Stomach smooth muscle (tissue), 2 donors: ENCODE measurements around the gene ZMAT5.

Source experiments
- H3K27ac ChIP-seq: one replicate; pipeline ENCODE4 v1.7.0; 2013; ENCODE audit warnings: mild to moderate bottlenecking, low read length, inconsistent platforms
- H3K27me3 ChIP-seq, 2 donors: one replicate each; pipeline ENCODE4 v1.7.0; 2013; ENCODE audit warnings: low read length in 2 of 2; ENCODE audit not compliant: insufficient read depth in 2 of 2, control insufficient read depth in 1 of 2
- H3K36me3 ChIP-seq, 2 donors: one replicate each; pipeline ENCODE4 v1.7.0; 2013; ENCODE audit warnings: low read length in 2 of 2; ENCODE audit not compliant: control insufficient read depth in 2 of 2, insufficient read depth in 2 of 2
- H3K4me1 ChIP-seq: one replicate; pipeline ENCODE4 v1.7.0; 2013; ENCODE audit warnings: low read length; ENCODE audit not compliant: control insufficient read depth, insufficient read depth
- H3K4me3 ChIP-seq, 2 donors: one replicate each; pipeline ENCODE4 v1.7.0; 2013; ENCODE audit warnings: low read length in 2 of 2
- H3K9ac ChIP-seq, 2 donors: one replicate each; pipeline ENCODE4 v1.7.0; 2013; ENCODE audit warnings: low read length in 2 of 2, mild to moderate bottlenecking in 1 of 2
- H3K9me3 ChIP-seq, 2 donors: one replicate each; pipeline ENCODE4 v1.7.0; 2013; ENCODE audit warnings: low read length in 2 of 2; ENCODE audit not compliant: control insufficient read depth in 2 of 2
- donor health status: healthy.
- donor health status: Pancreatic carcinoma.

The ZMAT5 gene

DNA sequence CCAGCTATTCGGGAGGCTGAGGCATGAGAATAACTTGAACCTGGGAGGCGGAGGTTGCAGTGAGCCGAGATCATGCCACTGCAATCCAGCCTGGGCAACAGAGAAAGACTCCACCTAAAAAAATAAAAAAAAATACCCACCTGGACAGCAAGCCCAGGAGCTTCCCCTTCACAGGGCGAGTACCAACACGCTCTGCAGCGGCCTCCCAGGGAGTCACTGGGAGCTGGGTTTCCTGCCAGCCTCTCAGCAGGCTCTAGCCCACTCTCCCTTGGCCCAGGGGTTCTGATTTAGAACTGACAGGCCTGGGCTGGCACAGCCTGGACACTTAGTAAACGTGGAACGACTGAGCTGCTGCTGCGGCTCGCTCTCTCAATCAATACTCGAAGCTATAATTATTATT lies 49.0 kb downstream of the ZMAT5 start:
- Histone ChIP-seq H3K27me3 (peaks cover 38 to 40% of the 10 kb centered on the region in 2 donors), H3K4me3 (no peak overlapping the region), H3K27ac (no peak overlapping the region), H3K4me1 (peaks cover 7% of the 10 kb centered on the region), H3K9ac (no peak overlapping the region), H3K36me3 (no peaks in the 10 kb centered on the region), H3K9me3 (no peaks in the 10 kb centered on the region)

DNA sequence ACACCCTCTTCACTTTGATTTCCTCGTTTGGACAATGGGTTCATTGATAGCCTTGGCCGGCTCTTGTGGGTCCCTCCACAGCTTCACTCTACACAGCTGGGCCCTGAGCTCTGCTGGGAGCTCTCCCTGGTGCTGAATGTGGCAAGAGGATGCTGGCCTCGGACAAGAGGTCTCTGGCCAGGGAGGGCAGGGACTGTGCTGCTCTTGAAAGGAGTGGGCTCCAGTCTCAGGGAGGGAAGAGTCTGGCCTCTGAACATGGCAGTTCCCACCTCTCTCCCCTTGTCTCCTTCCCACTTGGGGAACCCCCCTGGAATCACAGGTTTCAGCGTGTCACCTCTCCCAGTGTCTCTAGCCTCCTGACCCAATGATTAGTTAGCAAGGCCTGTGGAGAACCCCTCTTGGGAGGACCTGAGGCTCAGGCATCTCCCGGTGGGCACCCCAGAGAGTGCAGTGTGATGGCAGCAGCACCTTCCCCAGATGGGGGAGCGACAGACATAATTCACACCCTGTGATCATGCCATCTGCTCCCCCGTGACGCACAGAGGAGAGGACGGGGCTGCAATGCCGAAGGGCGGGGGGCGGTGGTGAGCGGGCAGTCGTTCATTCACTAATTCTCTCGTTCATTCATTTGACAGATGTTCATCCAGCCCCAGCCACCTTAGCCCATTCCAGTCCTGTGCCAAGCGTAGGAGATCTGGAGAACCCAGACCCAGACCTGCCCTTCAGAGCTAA lies 49.8 kb downstream of the ZMAT5 start:
- H3K9me3 ChIP-seq, result no peaks in the 10 kb centered on the region
- no peak overlapping the region for H3K4me3 ChIP-seq

DNA sequence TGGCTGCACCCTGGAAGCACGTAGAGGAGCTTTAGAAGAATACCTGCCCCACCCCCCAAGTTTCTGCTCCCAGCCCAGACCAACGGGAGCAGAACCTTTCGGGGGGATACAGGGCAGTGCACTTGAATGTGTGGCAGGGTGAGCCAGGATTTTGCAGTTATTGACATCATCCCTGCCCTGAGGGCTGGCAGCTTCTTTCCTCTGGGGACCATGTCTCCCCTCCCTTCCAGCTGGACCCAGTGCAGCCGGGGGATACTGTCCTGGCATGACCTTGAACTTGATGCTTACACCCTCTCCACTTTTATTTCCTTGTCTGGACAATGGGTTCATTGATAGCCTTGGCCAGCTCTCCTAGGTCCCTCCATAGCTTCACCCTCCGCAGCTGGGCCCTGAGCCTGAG lies 51.1 kb downstream of the ZMAT5 start:
- Histone ChIP-seq H3K27me3 (peaks cover 28 to 37% of the 10 kb centered on the region in 2 donors), H3K27ac (no peak overlapping the region), H3K36me3 (no peaks in the 10 kb centered on the region), H3K9ac (no peak overlapping the region), H3K4me3 (no peak overlapping the region), H3K4me1 (peaks cover 4% of the 10 kb centered on the region), H3K9me3 (no peaks in the 10 kb centered on the region)

More for the DNA sequence above, 49.8 kb downstream of the ZMAT5 start:
- Histone ChIP-seq H3K36me3 (no peaks in the 10 kb centered on the region), H3K9ac (no peak overlapping the region), H3K27ac (no peak overlapping the region), H3K27me3 (peaks cover 40 to 41% of the 10 kb centered on the region in 2 donors), H3K4me1 (peaks cover 7% of the 10 kb centered on the region)

DNA sequence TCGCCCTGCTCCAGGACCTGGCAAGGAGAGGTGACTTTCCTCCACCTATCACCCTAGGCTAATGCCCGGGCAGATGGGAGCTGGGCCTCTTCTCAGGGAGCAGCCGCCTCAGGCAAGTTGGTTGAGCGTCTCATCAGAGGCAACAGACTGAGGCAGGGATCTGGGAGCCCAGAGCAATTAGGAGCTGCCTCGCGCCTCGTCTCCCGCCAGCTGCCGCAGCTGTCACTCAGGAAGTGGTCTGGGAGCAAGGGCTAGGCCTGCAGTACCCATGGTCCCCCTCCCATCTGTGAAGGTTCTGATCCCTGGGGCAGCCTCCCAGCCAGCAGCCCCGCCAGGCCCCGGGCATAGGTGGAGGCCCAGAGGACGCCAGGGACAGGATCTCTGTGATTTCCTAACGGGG lies 51.6 kb downstream of the ZMAT5 start:
- Histone ChIP-seq H3K4me3 (no peak overlapping the region), H3K9me3 (no peaks in the 10 kb centered on the region), H3K36me3 (no peaks in the 10 kb centered on the region), H3K4me1 (peaks cover 3% of the 10 kb centered on the region), H3K27ac (no peak overlapping the region), H3K27me3 (peaks cover 24 to 37% of the 10 kb centered on the region in 2 donors), H3K9ac (no peak overlapping the region)

DNA sequence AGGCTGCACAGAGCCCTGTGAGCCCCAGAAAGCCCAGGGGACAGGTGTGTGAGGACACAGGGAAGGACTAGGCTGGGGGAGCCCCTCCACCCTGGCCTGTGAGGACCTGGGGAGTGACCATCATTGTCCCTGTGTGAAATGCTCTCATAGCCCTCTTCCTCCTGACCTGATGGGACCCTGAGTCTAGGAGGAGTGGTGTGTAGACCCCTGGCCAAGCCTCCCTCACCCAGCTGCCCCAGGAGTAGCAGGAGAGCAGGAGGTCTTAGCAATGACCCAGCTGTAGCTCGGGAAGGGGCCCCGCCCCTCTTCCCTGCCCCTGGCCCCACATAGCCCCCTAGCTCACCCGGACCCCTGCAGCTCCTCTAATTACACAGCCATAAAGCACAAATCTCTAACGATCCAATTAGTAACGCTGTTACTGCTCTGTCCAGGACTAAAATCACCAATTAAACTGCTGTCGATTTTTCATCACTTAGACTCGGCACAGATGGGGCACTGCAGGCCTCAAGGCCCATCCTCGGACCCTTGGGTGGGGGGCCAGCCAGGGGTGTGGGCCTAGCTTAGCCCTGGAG lies 53.6 kb downstream of the ZMAT5 start:
- Histone ChIP-seq H3K9me3 (no peaks in the 10 kb centered on the region), H3K9ac (no peak overlapping the region), H3K4me3 (no peak overlapping the region), H3K4me1 (no peaks in the 10 kb centered on the region), H3K27me3 (peaks cover 11 to 31% of the 10 kb centered on the region in 2 donors), H3K36me3 (no peaks in the 10 kb centered on the region), H3K27ac (no peak overlapping the region)

DNA sequence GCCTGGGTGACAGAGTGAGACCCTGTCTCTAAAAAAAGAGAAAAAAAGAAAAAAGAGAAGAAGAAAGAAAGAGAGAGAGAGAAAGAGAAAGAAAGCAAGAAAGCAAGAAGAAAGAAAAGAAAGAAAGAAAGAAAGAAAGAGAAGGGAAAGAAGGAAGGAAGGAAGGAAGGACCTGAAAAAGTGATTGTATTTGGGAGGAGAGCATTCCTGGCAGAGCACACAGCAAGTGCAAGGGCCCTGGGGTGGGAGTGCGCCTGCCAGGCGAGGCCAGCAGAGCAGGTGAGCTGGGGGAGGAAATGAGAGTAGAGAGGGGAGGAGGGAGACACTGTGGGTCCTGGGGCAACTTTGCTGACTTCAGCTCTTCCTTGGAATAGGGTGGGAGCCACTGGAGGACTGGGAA lies 54.7 kb downstream of the ZMAT5 start:
- Histone ChIP-seq H3K4me3 (no peak overlapping the region), H3K9me3 (no peaks in the 10 kb centered on the region), H3K9ac (no peak overlapping the region), H3K27ac (no peak overlapping the region), H3K4me1 (no peaks in the 10 kb centered on the region), H3K27me3 (peaks cover 13 to 32% of the 10 kb centered on the region in 2 donors), H3K36me3 (no peaks in the 10 kb centered on the region)

DNA sequence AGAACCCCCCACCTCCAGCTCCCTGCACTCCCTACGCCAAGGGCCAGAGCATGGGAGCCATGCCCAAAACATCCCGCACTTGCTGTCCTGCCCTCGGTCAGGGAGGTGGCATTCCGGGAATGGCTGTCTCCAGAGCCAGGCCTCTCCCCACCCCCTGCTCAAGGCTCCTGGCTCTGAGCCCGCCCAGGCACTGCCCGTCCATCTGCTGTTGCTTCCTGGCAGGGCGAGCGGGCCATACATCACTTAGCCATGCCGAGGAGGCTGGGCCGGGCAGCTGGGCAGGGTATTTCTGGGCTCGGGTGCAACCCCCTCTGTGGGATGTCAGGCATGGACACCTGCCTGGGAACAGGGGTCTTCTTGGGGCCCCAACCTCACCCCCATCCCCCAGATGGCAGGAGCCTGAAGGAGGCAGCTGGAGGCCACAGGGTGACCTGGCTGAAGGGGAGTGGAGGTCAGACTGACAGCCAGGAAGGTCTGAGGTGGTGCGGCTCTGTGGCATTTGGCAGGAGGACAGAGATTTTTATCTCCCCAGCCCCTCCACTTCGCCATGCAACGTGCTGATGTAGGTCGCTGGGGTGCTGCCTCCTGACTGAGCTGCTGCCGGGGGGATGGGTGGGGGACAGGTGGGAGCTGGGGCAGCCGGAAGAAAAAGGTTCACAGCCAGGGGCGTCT lies 55.7 kb downstream of the ZMAT5 start:
- peaks cover 14 to 29% of the 10 kb centered on the region in 2 donors for H3K27me3 ChIP-seq

DNA sequence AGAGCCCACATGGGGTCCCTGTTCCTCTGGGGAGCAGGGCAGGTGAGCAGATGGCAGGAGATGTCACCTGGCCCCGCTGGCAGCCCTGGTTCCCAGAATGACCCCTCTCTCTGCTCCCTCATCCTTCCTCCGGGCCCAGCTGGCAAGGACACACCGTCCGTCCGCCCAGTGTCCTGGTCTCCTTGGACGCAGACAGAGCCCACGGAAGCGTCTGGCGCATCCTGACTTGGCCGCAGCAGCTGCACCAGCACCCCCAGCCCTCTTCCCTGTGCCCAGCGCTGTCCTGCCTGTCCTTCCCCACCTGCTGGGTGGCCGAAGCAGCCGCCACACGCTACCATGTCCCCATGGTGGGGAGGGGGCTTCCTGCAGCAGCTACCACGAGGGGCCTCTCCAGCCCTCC lies 56.6 kb downstream of the ZMAT5 start:
- Histone ChIP-seq H3K9me3 (no peaks in the 10 kb centered on the region), H3K27me3 (peaks cover 11 to 21% of the 10 kb centered on the region in 2 donors), H3K4me3 (no peak overlapping the region), H3K36me3 (no peaks in the 10 kb centered on the region), H3K9ac (no peak overlapping the region), H3K4me1 (peaks cover 6% of the 10 kb centered on the region), H3K27ac (no peak overlapping the region)

More for the DNA sequence above, 55.7 kb downstream of the ZMAT5 start:
- H3K9me3 ChIP-seq, result no peaks in the 10 kb centered on the region
- H3K27ac ChIP-seq, result no peak overlapping the region
- H3K9ac ChIP-seq, result no peak overlapping the region
- peaks cover 5% of the 10 kb centered on the region for H3K4me1 ChIP-seq
- H3K36me3 ChIP-seq, result no peaks in the 10 kb centered on the region
- H3K4me3 ChIP-seq, result no peak overlapping the region

DNA sequence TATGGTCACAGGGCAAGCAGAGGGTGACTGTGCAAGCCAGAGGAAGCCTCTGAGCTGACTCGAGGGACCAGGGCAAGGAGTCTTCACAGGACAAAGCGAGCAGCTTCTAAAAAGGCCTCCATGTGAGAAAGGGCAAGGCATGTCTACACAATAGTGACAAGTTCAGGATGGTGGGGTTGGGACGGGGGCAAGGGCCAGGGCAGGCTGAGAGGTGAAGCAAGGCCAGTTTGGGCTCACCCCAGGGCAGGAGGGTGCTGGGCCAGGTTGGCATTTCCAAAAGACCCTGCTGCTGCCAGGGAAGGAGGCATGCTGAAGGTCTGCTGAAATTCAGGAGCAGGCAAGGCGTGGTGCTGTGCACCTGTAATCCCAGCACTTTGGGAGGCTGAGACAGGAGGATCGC lies 59.3 kb downstream of the ZMAT5 start:
- Histone ChIP-seq H3K27ac (no peak overlapping the region), H3K9me3 (no peaks in the 10 kb centered on the region), H3K4me3 (no peak overlapping the region), H3K9ac (no peak overlapping the region), H3K27me3 (peaks cover 20 to 23% of the 10 kb centered on the region in 2 donors), H3K4me1 (peaks cover 15% of the 10 kb centered on the region), H3K36me3 (no peaks in the 10 kb centered on the region)

DNA sequence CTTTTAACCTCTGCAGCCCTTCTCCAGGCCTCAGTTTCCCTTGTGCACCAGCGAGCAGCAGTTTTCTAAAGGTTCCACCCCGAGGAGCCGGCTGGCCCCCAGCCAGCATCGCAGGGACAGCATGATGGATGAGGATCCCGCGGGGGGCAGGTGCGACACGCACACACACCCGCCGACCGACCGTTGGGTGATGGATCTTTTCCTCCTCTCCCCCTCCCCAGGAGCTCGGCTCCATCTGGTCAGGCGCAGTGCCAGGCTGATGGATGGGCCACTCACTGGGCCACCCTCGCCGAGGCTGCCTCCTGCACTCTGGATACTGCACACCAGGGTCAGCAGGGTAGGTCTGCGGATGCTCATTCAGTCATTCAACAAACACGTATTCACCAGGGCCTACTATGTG lies 59.8 kb downstream of the ZMAT5 start:
- Histone ChIP-seq H3K27me3 (peaks cover 24 to 25% of the 10 kb centered on the region in 2 donors), H3K27ac (no peak overlapping the region), H3K4me1 (peaks cover 15% of the 10 kb centered on the region), H3K9ac (no peak overlapping the region), H3K36me3 (no peaks in the 10 kb centered on the region), H3K4me3 (no peak overlapping the region), H3K9me3 (no peaks in the 10 kb centered on the region)

DNA sequence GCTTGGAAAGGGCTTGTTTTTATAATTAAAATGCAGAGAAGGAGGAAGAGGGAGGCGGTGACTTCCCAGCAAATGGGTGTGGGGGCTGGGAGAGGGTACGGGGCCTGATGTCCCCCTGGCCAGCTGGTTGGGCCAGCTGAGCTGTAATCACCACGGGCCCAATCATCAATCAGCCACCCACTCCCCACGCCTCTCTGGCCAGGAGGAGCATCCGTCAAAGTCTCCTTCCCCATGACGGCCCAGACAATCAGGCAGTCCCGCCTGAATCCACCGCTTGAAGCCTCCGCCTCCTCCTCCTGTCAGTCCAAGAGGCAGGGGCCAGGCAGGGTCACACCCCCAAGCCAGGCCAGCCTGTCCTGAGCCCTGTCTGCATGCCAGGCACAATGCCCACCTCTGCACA lies 60.3 kb downstream of the ZMAT5 start:
- Histone ChIP-seq H3K27ac (no peak overlapping the region), H3K9ac (no peak overlapping the region), H3K4me3 (no peak overlapping the region), H3K4me1 (peaks cover 15% of the 10 kb centered on the region), H3K27me3 (peaks cover 25 to 28% of the 10 kb centered on the region in 2 donors), H3K36me3 (no peaks in the 10 kb centered on the region), H3K9me3 (no peaks in the 10 kb centered on the region)
